ENCODE measurements around the gene CHAC2.

- TF ChIP-seq CTCF (IDR thresholded peaks at IDR 0.05) (no peak), EZH2 (IDR thresholded peaks at IDR 0.05; ENCODE audit: borderline replicate concordance, insufficient read depth, low read depth, low read length, poor library complexity, severe bottlenecking) (no peak)
These were observed 11.0 kb downstream of the CHAC2 start for GRCh38 chr2:53778536-53779162.

Measured in B cell (primary cell).